ENCODE results near the gene ZKSCAN5.

ZKSCAN5 gene

DNA sequence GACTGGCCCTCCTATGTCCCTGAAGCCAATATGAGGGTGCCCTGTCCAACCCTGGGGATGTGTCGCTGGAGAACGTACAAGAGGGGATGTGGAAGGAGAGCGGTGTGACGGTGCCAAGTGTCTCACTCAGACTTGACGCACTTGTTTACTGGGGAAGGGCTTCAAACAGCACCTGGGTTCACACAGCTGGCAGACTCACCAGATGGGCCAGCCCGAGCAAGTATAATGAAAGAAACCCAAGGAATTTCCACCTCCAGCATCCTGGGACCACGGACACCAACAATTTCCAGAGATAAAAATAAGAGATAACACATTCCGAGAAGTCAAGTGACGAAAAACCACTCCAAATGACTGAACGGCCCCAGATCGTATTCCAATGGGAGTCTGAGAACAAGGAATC, 43.8 kb upstream of the ZKSCAN5 start:
- H3K79me2 ChIP-seq (ENCODE audit: insufficient read depth, low read length), result peaks cover 74% of the 10 kb centered on the region
- H3K36me3 ChIP-seq (ENCODE audit: low read length), result peaks cover 18% of the 10 kb centered on the region
- no peaks in the 10 kb centered on the region for H3K9me3 ChIP-seq (ENCODE audit: insufficient read depth, low read length)
- no peak overlapping the region for H3K9ac ChIP-seq (ENCODE audit: low read length)
- H3K9me2 ChIP-seq (replicated peaks; ENCODE audit: insufficient read depth, low read length), result no peaks in the 10 kb centered on the region
- TF ChIP-seq EZH2phosphoT487 (conservative IDR thresholded peaks at IDR 0.05; ENCODE audit: low read length), result no peak
- TF ChIP-seq, protein P1, sequence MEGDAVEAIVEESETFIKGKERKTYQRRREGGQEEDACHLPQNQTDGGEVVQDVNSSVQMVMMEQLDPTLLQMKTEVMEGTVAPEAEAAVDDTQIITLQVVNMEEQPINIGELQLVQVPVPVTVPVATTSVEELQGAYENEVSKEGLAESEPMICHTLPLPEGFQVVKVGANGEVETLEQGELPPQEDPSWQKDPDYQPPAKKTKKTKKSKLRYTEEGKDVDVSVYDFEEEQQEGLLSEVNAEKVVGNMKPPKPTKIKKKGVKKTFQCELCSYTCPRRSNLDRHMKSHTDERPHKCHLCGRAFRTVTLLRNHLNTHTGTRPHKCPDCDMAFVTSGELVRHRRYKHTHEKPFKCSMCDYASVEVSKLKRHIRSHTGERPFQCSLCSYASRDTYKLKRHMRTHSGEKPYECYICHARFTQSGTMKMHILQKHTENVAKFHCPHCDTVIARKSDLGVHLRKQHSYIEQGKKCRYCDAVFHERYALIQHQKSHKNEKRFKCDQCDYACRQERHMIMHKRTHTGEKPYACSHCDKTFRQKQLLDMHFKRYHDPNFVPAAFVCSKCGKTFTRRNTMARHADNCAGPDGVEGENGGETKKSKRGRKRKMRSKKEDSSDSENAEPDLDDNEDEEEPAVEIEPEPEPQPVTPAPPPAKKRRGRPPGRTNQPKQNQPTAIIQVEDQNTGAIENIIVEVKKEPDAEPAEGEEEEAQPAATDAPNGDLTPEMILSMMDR (IDR thresholded peaks at IDR 0.05; ENCODE audit: insufficient read depth, low read length, poor library complexity, severe bottlenecking), result no peak
- no peaks in the 10 kb centered on the region for H3K27me3 ChIP-seq (ENCODE audit: low read length)
- H3K4me3 ChIP-seq (ENCODE audit: insufficient read depth, low read length, poor library complexity, severe bottlenecking), result no peak overlapping the region
- peaks cover 26% of the 10 kb centered on the region for H3F3A ChIP-seq (ENCODE audit: insufficient read depth)
- peaks cover 4% of the 10 kb centered on the region; the same call in 1 of the 2 replicates for H4K20me1 ChIP-seq (ENCODE audit: low read depth, low read length)
- H3K4me2 ChIP-seq (ENCODE audit: low read depth, low read length, poor library complexity, severe bottlenecking), result no peak overlapping the region
- no peak overlapping the region for H3K27ac ChIP-seq (ENCODE audit: low read depth, low read length)
- no peak overlapping the region for H2AFZ ChIP-seq (ENCODE audit: low read depth, low read length, severe bottlenecking)

DNA sequence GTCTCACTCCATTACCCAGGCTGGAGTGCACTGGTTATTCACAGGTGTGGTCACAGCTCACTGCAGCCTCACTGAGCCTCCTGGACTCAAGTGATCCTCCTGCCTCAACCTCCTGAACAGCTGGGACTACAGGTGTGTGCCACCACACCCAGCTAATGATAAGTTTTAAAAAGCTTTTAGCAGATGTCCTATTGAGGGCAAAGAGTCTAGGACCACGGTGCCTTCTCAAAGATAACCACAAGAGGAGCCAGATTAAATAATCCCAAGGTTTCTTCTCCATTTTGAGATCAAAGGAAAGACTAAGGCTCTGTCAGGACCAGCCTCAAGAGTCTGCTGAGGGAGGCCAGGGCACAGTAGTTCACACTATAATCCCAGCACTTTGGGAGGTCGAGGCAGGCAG, 43.2 kb upstream of the ZKSCAN5 start:
- Histone ChIP-seq H3K79me2 (ENCODE audit: insufficient read depth, low read length) (peaks cover 78% of the 10 kb centered on the region), H3K4me2 (ENCODE audit: low read depth, low read length, poor library complexity, severe bottlenecking) (no peak overlapping the region), H3K36me3 (ENCODE audit: low read length) (peaks cover 18% of the 10 kb centered on the region), H3F3A (ENCODE audit: insufficient read depth) (peaks cover 26% of the 10 kb centered on the region), H4K20me1 (ENCODE audit: low read depth, low read length) (peaks cover 4% of the 10 kb centered on the region; the same call in 1 of the 2 replicates), H3K27ac (ENCODE audit: low read depth, low read length) (no peak overlapping the region), H3K9ac (ENCODE audit: low read length) (no peak overlapping the region), H3K9me3 (ENCODE audit: insufficient read depth, low read length) (no peaks in the 10 kb centered on the region), H3K27me3 (ENCODE audit: low read length) (no peaks in the 10 kb centered on the region), H3K9me2 (replicated peaks; ENCODE audit: insufficient read depth, low read length) (no peaks in the 10 kb centered on the region), H2AFZ (ENCODE audit: low read depth, low read length, severe bottlenecking) (no peak overlapping the region), H3K4me3 (ENCODE audit: insufficient read depth, low read length, poor library complexity, severe bottlenecking) (no peak overlapping the region)
- no peak for TF ChIP-seq EZH2phosphoT487 (conservative IDR thresholded peaks at IDR 0.05; ENCODE audit: low read length)
- TF ChIP-seq, protein P1 (IDR thresholded peaks at IDR 0.05; ENCODE audit: insufficient read depth, low read length, poor library complexity, severe bottlenecking), result no peak

DNA sequence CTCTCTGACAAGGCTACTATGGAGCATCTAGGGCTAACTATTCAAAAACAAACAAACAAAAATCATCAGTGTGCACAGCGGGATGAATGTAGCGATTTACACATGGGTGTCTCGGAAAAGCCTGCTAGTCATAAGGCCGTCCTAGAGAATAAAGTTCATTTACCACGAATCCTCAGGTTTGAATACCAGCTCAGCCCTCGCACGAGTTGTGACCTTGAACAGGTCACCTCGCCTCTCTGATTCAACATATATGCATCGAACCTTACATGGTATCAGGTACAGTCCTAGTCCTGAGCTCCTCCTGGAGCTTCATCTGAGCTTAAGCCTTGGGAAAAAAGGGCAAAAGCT, 39.1 kb upstream of the ZKSCAN5 start:
- peaks cover 54% of the 10 kb centered on the region for H3K79me2 ChIP-seq (ENCODE audit: insufficient read depth, low read length)
- H2AFZ ChIP-seq (ENCODE audit: low read depth, low read length, severe bottlenecking), result peak overlapping the region; percentile 92

More for the DNA sequence above, 39.1 kb upstream of the ZKSCAN5 start:
- no peaks in the 10 kb centered on the region; the same call in 1 of the 2 replicates for H4K20me1 ChIP-seq (ENCODE audit: low read depth, low read length)
- H3K27me3 ChIP-seq (ENCODE audit: low read length), result no peaks in the 10 kb centered on the region
- peaks cover 10% of the 10 kb centered on the region; the same call in 1 of the 2 replicates for H3K36me3 ChIP-seq (ENCODE audit: low read length)
- TF ChIP-seq, protein P1 (IDR thresholded peaks at IDR 0.05; ENCODE audit: insufficient read depth, low read length, poor library complexity, severe bottlenecking), result no peak
- no peak for TF ChIP-seq EZH2phosphoT487 (conservative IDR thresholded peaks at IDR 0.05; ENCODE audit: low read length)
- peak overlapping the region; percentile 79 for H3K9ac ChIP-seq (ENCODE audit: low read length)
- H3F3A ChIP-seq (ENCODE audit: insufficient read depth), result peaks cover 18% of the 10 kb centered on the region
- no peaks in the 10 kb centered on the region for H3K9me3 ChIP-seq (ENCODE audit: insufficient read depth, low read length)
- H3K9me2 ChIP-seq (replicated peaks; ENCODE audit: insufficient read depth, low read length), result no peaks in the 10 kb centered on the region
- H3K4me2 ChIP-seq (ENCODE audit: low read depth, low read length, poor library complexity, severe bottlenecking), result peak overlapping the region; percentile 90
- peak overlapping the region; percentile 42 for H3K27ac ChIP-seq (ENCODE audit: low read depth, low read length)
- peak overlapping the region; percentile 59 for H3K4me3 ChIP-seq (ENCODE audit: insufficient read depth, low read length, poor library complexity, severe bottlenecking)
